Measurements from ENCODE around the gene KRTAP10-5. TPM values are rescaled to one million over a fixed set of nuclear protein-coding genes. Genes with fewer than 3 reads are reported as not detected.

Gene KRTAP10-5
- total and polyA plus RNA-seq, 2 experiments from 2014 or later: not detected

DNA sequence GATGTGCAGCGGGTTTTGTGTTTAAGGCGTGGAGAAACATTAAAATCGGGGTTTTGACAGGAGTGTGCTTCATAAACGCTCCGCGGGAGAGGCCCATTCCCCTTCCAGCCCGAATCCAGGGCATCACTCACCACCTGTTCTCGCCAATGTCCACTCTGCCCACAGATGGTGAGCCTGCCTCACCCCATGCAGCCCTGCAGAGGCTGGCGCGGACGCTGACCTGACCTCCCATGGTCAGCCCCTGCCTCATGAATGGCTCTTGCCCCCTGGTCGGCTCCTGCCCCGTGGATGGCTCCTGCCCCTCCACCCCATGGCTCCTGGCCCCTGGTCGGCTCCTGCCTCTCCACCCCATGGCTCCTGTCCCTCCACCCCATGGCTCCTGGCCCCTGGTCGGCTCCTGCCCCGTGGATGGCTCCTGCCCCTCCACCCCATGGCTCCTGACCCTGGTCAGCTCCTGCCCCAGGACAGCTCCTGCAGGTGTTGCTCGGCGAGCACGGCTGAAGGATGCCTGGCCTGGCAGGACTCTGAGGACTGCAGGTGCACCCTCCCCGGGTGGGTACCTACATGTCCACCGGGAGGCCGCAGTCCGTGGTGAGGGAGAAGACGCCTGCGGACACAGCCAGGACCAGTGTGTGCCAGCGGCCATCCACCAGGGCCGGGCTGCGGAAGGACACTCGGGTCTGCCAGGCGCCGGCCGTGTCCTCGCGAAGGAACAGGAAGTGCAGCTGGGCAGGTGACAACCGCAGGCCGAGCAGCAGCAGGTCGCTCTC lies 47.1 kb downstream of the KRTAP10-5 start:
- no peak for DNase-seq

DNA sequence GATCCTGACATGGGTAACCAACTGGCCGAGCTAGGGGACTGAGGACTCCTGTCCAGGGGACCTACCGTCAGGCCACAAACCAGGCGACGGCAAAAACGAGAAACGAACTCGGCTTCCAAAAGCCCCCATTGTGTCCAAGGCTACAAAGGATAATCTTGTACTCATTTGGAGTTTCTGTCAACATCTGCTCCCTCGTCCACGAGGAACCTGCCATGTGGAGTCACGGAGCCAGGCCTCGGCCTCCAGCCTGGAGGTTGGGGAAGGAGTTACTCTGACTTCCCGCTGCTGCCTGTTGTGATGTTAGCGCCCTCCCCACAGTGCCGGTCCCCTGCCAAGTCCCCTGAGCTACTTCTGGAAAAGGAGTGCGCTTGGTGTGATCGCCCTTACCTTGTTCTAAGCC lies 47.7 kb downstream of the KRTAP10-5 start:
- H3K79me2 ChIP-seq (ENCODE audit: insufficient read depth): no peaks in the 10 kb centered on the region
- H3K27me3 ChIP-seq (replicated peaks; ENCODE audit: insufficient read depth): no peaks in the 10 kb centered on the region
- WGBS, 2 experiments (ENCODE audit: low coverage in 1 of 2, low lambda C conversion rate in 2 of 2, missing lambda C conversion rate in 2 of 2): 71 to 75% methylated on average over 16 of the region's 16 CpGs
- H4K20me1 ChIP-seq (ENCODE audit: insufficient read depth): no peaks in the 10 kb centered on the region
- in situ Hi-C loops (cut with MboI): no loop called here
- no peak for TF ChIP-seq EZH2 (IDR thresholded peaks at IDR 0.05; ENCODE audit: insufficient read depth, poor library complexity, severe bottlenecking)
- no peak for TF ChIP-seq EZH2phosphoT487 (IDR thresholded peaks at IDR 0.05; ENCODE audit: insufficient read depth, low read depth)
- H3K4me1 ChIP-seq (ENCODE audit: insufficient read depth): no peaks in the 10 kb centered on the region
- H3F3A ChIP-seq (ENCODE audit: insufficient read depth): no peaks in the 10 kb centered on the region
- H3K9ac ChIP-seq: no peak overlapping the region
- no peak overlapping the region for H2AFZ ChIP-seq
- DNase-seq: no peak
- no peak overlapping the region for H3K4me2 ChIP-seq (ENCODE audit: unreplicated experiment)
- H3K36me3 ChIP-seq (ENCODE audit: low read depth): no peaks in the 10 kb centered on the region
- no peaks in the 10 kb centered on the region for H3K9me2 ChIP-seq (ENCODE audit: insufficient read depth)
- no peaks in the 10 kb centered on the region for H3K9me3 ChIP-seq (ENCODE audit: low read depth)
- H3K4me3 ChIP-seq: no peak overlapping the region
- no peak overlapping the region for H3K27ac ChIP-seq

More for the DNA sequence above, 47.1 kb downstream of the KRTAP10-5 start:
- Histone ChIP-seq H3K36me3 (ENCODE audit: low read depth) (no peaks in the 10 kb centered on the region), H4K20me1 (ENCODE audit: insufficient read depth) (no peaks in the 10 kb centered on the region), H3F3A (ENCODE audit: insufficient read depth) (no peaks in the 10 kb centered on the region), H3K9ac (no peak overlapping the region), H2AFZ (no peak overlapping the region), H3K9me3 (ENCODE audit: low read depth) (no peaks in the 10 kb centered on the region), H3K4me1 (ENCODE audit: insufficient read depth) (no peaks in the 10 kb centered on the region), H3K79me2 (ENCODE audit: insufficient read depth) (no peaks in the 10 kb centered on the region), H3K4me2 (ENCODE audit: unreplicated experiment) (no peak overlapping the region), H3K27me3 (replicated peaks; ENCODE audit: insufficient read depth) (no peaks in the 10 kb centered on the region), H3K27ac (no peak overlapping the region), H3K9me2 (ENCODE audit: insufficient read depth) (no peaks in the 10 kb centered on the region), H3K4me3 (no peak overlapping the region)
- in situ Hi-C loops (cut with MboI): no loop called here
- TF ChIP-seq EZH2 (IDR thresholded peaks at IDR 0.05; ENCODE audit: insufficient read depth, poor library complexity, severe bottlenecking) (no peak), EZH2phosphoT487 (IDR thresholded peaks at IDR 0.05; ENCODE audit: insufficient read depth, low read depth) (no peak)
- 73 to 75% methylated on average over 36 to 37 of the region's 37 CpGs for WGBS, 2 experiments (ENCODE audit: low coverage in 1 of 2, low lambda C conversion rate in 2 of 2, missing lambda C conversion rate in 2 of 2)

- no peak for DNase-seq
- Histone ChIP-seq H3K9me3 (ENCODE audit: low read depth) (no peaks in the 10 kb centered on the region), H3K27me3 (replicated peaks; ENCODE audit: insufficient read depth) (no peaks in the 10 kb centered on the region), H2AFZ (no peak overlapping the region), H3K4me2 (ENCODE audit: unreplicated experiment) (no peak overlapping the region), H3K4me3 (no peak overlapping the region), H3K27ac (no peak overlapping the region), H3F3A (ENCODE audit: insufficient read depth) (no peaks in the 10 kb centered on the region), H4K20me1 (ENCODE audit: insufficient read depth) (no peaks in the 10 kb centered on the region), H3K4me1 (ENCODE audit: insufficient read depth) (no peaks in the 10 kb centered on the region), H3K79me2 (ENCODE audit: insufficient read depth) (no peaks in the 10 kb centered on the region), H3K9ac (no peak overlapping the region), H3K36me3 (ENCODE audit: low read depth) (no peaks in the 10 kb centered on the region), H3K9me2 (ENCODE audit: insufficient read depth) (no peaks in the 10 kb centered on the region)
- 45 to 46% methylated on average over 30 of the region's 30 CpGs for WGBS, 2 experiments (ENCODE audit: low coverage in 1 of 2, low lambda C conversion rate in 2 of 2, missing lambda C conversion rate in 2 of 2)
- in situ Hi-C loops (cut with MboI): no loop called here
- TF ChIP-seq EZH2 (IDR thresholded peaks at IDR 0.05; ENCODE audit: insufficient read depth, poor library complexity, severe bottlenecking): no peak
- no peak for TF ChIP-seq EZH2phosphoT487 (IDR thresholded peaks at IDR 0.05; ENCODE audit: insufficient read depth, low read depth)
Measured at GRCh38 chr21:44531606-44532564, 48.5 kb downstream of the KRTAP10-5 start.

GRCh38 chr21:44530903-44531605 lies 49.4 kb downstream of the KRTAP10-5 start:
- no peak overlapping the region for H3K4me2 ChIP-seq (ENCODE audit: unreplicated experiment)
- no peaks in the 10 kb centered on the region for H3K27me3 ChIP-seq (replicated peaks; ENCODE audit: insufficient read depth)
- WGBS, 2 experiments (ENCODE audit: low coverage in 1 of 2, low lambda C conversion rate in 2 of 2, missing lambda C conversion rate in 2 of 2): 55 to 56% methylated on average over 23 of the region's 23 CpGs
- no peak for DNase-seq
- no peaks in the 10 kb centered on the region for H3K9me2 ChIP-seq (ENCODE audit: insufficient read depth)
- H3K9me3 ChIP-seq (ENCODE audit: low read depth): no peaks in the 10 kb centered on the region
- no peaks in the 10 kb centered on the region for H3F3A ChIP-seq (ENCODE audit: insufficient read depth)
- no peak overlapping the region for H2AFZ ChIP-seq
- no peak overlapping the region for H3K27ac ChIP-seq
- no peaks in the 10 kb centered on the region for H3K36me3 ChIP-seq (ENCODE audit: low read depth)
- H3K9ac ChIP-seq: no peak overlapping the region
- no peaks in the 10 kb centered on the region for H3K79me2 ChIP-seq (ENCODE audit: insufficient read depth)
- TF ChIP-seq EZH2 (IDR thresholded peaks at IDR 0.05; ENCODE audit: insufficient read depth, poor library complexity, severe bottlenecking) (no peak), EZH2phosphoT487 (IDR thresholded peaks at IDR 0.05; ENCODE audit: insufficient read depth, low read depth) (no peak)
- H3K4me1 ChIP-seq (ENCODE audit: insufficient read depth): no peaks in the 10 kb centered on the region
- no peaks in the 10 kb centered on the region for H4K20me1 ChIP-seq (ENCODE audit: insufficient read depth)
- in situ Hi-C loops (cut with MboI): no loop called here
- no peak overlapping the region for H3K4me3 ChIP-seq

All from GM23248 (cell line).